Smooth muscle cell (in vitro differentiated cells): ENCODE results near the gene RBM33. TPM values are rescaled to one million over a fixed set of nuclear protein-coding genes. Genes with fewer than 3 reads are reported as not detected.

Experiments used
- DNase-seq: peaks from one replicate; lab custom pipeline; 2025; ENCODE audit not compliant: unreplicated experiment; lab: John Stamatoyannopoulos, UW
- H2AFZ ChIP-seq: fragments of 200-600 bp; sonication (generic); 2 replicates; pipeline ENCODE4 v1.6.0; 2016; ENCODE audit warnings: antibody characterized with exemption, low read depth, mild to moderate bottlenecking
- H3F3A ChIP-seq: fragments of 200-600 bp; sonication (generic); 2 replicates; pipeline ENCODE4 v1.6.0; 2017; ENCODE audit warnings: antibody characterized with exemption, low read depth
- H3K27ac ChIP-seq: fragments of 200-600 bp; sonication (generic); 2 replicates; pipeline ENCODE4 v1.5.1; 2016; ENCODE audit warnings: low read depth, mild to moderate bottlenecking
- H3K27me3 ChIP-seq: fragments of 200-600 bp; sonication (generic); 2 replicates; pipeline ENCODE4 v1.6.1; 2016; ENCODE audit warnings: low read depth, mild to moderate bottlenecking
- H3K36me3 ChIP-seq: fragments of 200-600 bp; sonication (generic); 2 replicates; pipeline ENCODE4 v1.5.1; 2016; ENCODE audit warnings: low read depth
- H3K4me1 ChIP-seq: fragments of 200-600 bp; sonication (generic); 2 replicates; pipeline ENCODE4 v1.5.1; 2016; ENCODE audit warnings: low read depth
- H3K4me2 ChIP-seq: fragments of 200-600 bp; sonication (generic); 2 replicates; pipeline ENCODE4 v1.6.0; 2016; ENCODE audit warnings: mild to moderate bottlenecking
- H3K4me3 ChIP-seq: fragments of 200-600 bp; sonication (generic); 2 replicates; pipeline ENCODE4 v1.5.1; 2016; ENCODE audit warnings: mild to moderate bottlenecking
- H3K79me2 ChIP-seq: fragments of 200-600 bp; sonication (generic); 2 replicates; pipeline ENCODE4 v1.6.0; 2016; ENCODE audit warnings: low read depth, mild to moderate bottlenecking
- H3K9ac ChIP-seq: fragments of 200-600 bp; sonication (generic); 2 replicates; pipeline ENCODE4 v1.6.0; 2016; ENCODE audit warnings: low read depth
- H3K9me3 ChIP-seq: fragments of 200-600 bp; sonication (generic); replicated peaks from 2 replicates; pipeline ENCODE4 v1.5.1; 2016; ENCODE audit warnings: low read depth
- H4K20me1 ChIP-seq: fragments of 200-600 bp; sonication (generic); 2 replicates; pipeline ENCODE4 v1.6.0; 2016; ENCODE audit warnings: low read depth
- CTCF ChIP-seq: fragments of 200-600 bp; sonication (generic); IDR thresholded peaks from 2 replicates; pipeline ENCODE4 v1.5.1; 2017; ENCODE audit warnings: borderline replicate concordance, mild to moderate bottlenecking, antibody characterized with exemption; ENCODE audit not compliant: insufficient read depth, poor library complexity, severe bottlenecking
- WGBS: methylation state at CpG from one replicate; pipeline ENCODE4 v1.1.7; 2016; ENCODE audit warnings: low lambda C conversion rate; 5-methylcytosine and 5-hydroxymethylcytosine counted together
- polyA plus RNA-seq: library from polyadenylated mRNA; unstranded; fragments of >200 nt; fragmentation: Nextera tagmentation; extraction: Ambion mirVana; gene quantifications from 2 replicates; pipeline ENCODE4 v1.2.1, GENCODE V29; 2016
- total RNA-seq: library from RNA; depleted of rRNA; stranded (reverse); fragments of >200 nt; gene quantifications from 2 replicates; pipeline ENCODE4 v1.2.3, GENCODE V29; 2014

RBM33 gene
- total and polyA plus RNA-seq, 2 experiments from 2014 or later: 22.5 to 25.3 TPM

- Histone ChIP-seq H3K4me2 (no peak overlapping the region), H3K4me3 (no peak overlapping the region), H3K36me3 (peaks cover 46% of the 10 kb centered on the region), H3K27me3 (no peaks in the 10 kb centered on the region), H3K9me3 (no peaks in the 10 kb centered on the region), H3K9ac (no peak overlapping the region), H2AFZ (no peak overlapping the region), H3K79me2 (peaks cover 8% of the 10 kb centered on the region), H3F3A (no peaks in the 10 kb centered on the region), H3K27ac (no peak overlapping the region), H3K4me1 (no peaks in the 10 kb centered on the region), H4K20me1 (peaks cover 81% of the 10 kb centered on the region)
- 96% methylated on average over 16 of the region's 16 CpGs for WGBS
- DNase-seq: no peak
- TF ChIP-seq CTCF: no peak
Observed at GRCh38 chr7:155741805-155742204, 97.3 kb downstream of the RBM33 start.

GRCh38 chr7:155743177-155743576, 98.7 kb downstream of the RBM33 start:
- H3K36me3 ChIP-seq: peaks cover 49% of the 10 kb centered on the region
- no peak overlapping the region for H3K9ac ChIP-seq
- H3K4me2 ChIP-seq: no peak overlapping the region
- peaks cover 20% of the 10 kb centered on the region for H3K79me2 ChIP-seq
- WGBS: 98% methylated on average over 4 of the region's 4 CpGs
- no peaks in the 10 kb centered on the region for H3K27me3 ChIP-seq
- H2AFZ ChIP-seq: no peak overlapping the region
- no peak overlapping the region for H3K4me3 ChIP-seq
- peaks cover 7% of the 10 kb centered on the region for H3K4me1 ChIP-seq
- no peak for TF ChIP-seq CTCF
- no peak overlapping the region for H3K27ac ChIP-seq
- H4K20me1 ChIP-seq: peaks cover 82% of the 10 kb centered on the region
- no peak for DNase-seq
- H3K9me3 ChIP-seq: no peaks in the 10 kb centered on the region
- no peaks in the 10 kb centered on the region for H3F3A ChIP-seq

GRCh38 chr7:155744971-155745683, 100.7 kb downstream of the RBM33 start:
- no peak for DNase-seq
- peaks cover 35% of the 10 kb centered on the region for H3K36me3 ChIP-seq

More at GRCh38 chr7:155744971-155745683, 100.7 kb downstream of the RBM33 start:
- WGBS: 97% methylated on average over 17 of the region's 17 CpGs
- no peaks in the 10 kb centered on the region for H3F3A ChIP-seq
- H3K9ac ChIP-seq: no peak overlapping the region
- TF ChIP-seq CTCF: no peak
- no peak overlapping the region for H3K4me2 ChIP-seq
- no peaks in the 10 kb centered on the region for H3K27me3 ChIP-seq
- H3K9me3 ChIP-seq: no peaks in the 10 kb centered on the region
- H3K27ac ChIP-seq: no peak overlapping the region
- no peak overlapping the region for H2AFZ ChIP-seq
- no peak overlapping the region for H3K4me3 ChIP-seq
- peaks cover 7% of the 10 kb centered on the region for H3K4me1 ChIP-seq
- peaks cover 86% of the 10 kb centered on the region for H4K20me1 ChIP-seq
- peaks cover 40% of the 10 kb centered on the region for H3K79me2 ChIP-seq
